ENCODE measurements around the gene EPHX1. TPM values are rescaled to one million over a fixed set of nuclear protein-coding genes. Genes with fewer than 3 reads are reported as not detected.
"Not testable (repeated sequence)": the region's sequence is repeated elsewhere in the genome, so short reads cannot be mapped to it uniquely, and the experiment has no call there.

EPHX1 gene
- polyA plus RNA-seq, 4 donors = 7.6 to 39.1 (median 16.7) TPM

DNA sequence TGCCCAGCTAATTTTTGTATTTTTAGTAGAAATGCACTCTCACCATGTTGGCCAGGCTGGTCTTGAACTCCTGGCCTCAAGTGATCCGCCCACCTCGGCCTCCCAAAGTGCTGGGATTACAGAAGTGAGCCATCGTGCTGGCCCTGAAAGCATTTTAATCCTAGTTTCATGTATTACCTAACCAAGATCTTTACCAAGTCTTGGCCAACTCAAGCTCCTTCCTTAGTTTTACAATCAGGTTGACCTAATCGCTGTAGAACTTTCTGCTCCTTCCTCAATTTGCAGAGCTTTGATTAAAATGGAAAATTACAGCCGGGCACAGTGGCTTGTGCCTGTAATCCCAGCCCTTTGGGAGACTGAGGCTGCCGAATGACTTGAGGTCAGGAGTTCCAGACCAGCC, 75.4 kb downstream of the EPHX1 start:
- DNase-seq = no peak
- FAIRE-seq = no peak
- Histone ChIP-seq H3K4me1 (ENCODE audit: control insufficient read depth in 3 of 3, insufficient read depth in 2 of 3, low read depth in 1 of 3, low read length in 2 of 3) (peaks cover 3 to 37% (median 6%) of the 10 kb centered on the region in 3 donors), H3K9me3 (ENCODE audit: control insufficient read depth in 2 of 2, insufficient read depth in 1 of 2, low read depth in 1 of 2, low read length in 1 of 2) (no peaks in the 10 kb centered on the region), H3K27ac (ENCODE audit: low read depth in 1 of 3, low read length in 2 of 3) (no peak overlapping the region), H3K4me3 (ENCODE audit: low read depth in 1 of 3, low read length in 3 of 3) (no peak overlapping the region), H3K27me3 (ENCODE audit: control insufficient read depth in 3 of 3, insufficient read depth in 3 of 3, low read length in 3 of 3) (no peaks in the 10 kb centered on the region), H3K36me3 (ENCODE audit: control insufficient read depth in 3 of 3, insufficient read depth in 2 of 3, low read depth in 1 of 3, low read length in 3 of 3) (peaks cover 0 to 2% (median 0%) of the 10 kb centered on the region in 3 donors)
- 91 to 95% (median 93%) methylated on average over 6 of the region's 6 CpGs for WGBS, 3 donors

DNA sequence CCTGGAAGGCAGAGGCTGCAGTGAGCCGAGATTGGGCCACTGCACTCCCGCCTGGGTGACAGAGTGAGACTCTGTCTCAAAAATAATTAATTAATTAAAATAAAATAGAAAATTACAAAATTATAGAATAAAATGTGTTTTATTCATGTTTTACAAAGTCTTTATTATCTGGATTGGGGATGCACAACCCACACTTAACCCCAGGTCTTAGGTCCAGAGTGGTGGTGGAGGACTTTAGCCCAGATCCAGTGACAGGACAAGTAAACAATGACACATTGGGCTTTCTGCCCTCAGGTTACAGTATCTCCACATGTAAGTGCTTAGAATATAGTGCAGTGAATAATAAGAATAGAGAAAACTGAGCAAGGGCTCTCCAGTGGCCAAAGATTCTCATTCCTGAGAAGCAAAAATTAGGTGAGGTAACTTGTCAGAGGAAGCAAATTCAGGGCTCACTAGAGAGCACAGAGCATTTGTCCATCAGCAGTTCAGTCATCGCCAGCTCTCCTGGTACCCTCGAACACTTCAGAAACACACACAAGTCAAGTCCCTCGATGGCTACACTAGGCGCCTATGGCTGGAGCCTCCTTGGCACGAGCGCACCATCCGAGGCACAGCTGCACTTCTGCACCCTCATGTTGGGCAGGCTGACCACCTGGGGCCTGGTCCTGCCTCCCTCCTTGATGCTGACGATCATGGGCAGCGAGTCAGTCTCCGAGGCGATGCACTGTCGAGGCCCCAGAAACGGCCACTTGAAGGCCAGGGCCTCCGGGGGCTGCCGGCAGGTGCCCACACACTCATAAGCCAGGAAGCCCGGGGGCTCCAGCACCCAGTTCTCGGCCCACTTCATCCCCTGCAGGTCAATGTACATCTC, 76.5 kb downstream of the EPHX1 start:
- FAIRE-seq (no peak), DNase-seq (peak; percentile 54 to 75)
- peaks cover 0 to 35% (median 5%) of the 10 kb centered on the region in 3 donors for H3K4me1 ChIP-seq (ENCODE audit: control insufficient read depth in 3 of 3, insufficient read depth in 2 of 3, low read depth in 1 of 3, low read length in 2 of 3)
- no peaks in the 10 kb centered on the region for H3K27me3 ChIP-seq (ENCODE audit: control insufficient read depth in 3 of 3, insufficient read depth in 3 of 3, low read length in 3 of 3)
- H3K9me3 ChIP-seq (ENCODE audit: control insufficient read depth in 2 of 2, insufficient read depth in 1 of 2, low read depth in 1 of 2, low read length in 1 of 2) = no peaks in the 10 kb centered on the region
- no peak overlapping the region for H3K4me3 ChIP-seq (ENCODE audit: low read depth in 1 of 3, low read length in 3 of 3)
- peaks cover 0 to 2% (median 0%) of the 10 kb centered on the region in 3 donors for H3K36me3 ChIP-seq (ENCODE audit: control insufficient read depth in 3 of 3, insufficient read depth in 2 of 3, low read depth in 1 of 3, low read length in 3 of 3)
- 90 to 94% (median 94%) methylated on average over 19 of the region's 19 CpGs for WGBS, 3 donors
- no peak overlapping the region for H3K27ac ChIP-seq (ENCODE audit: low read depth in 1 of 3, low read length in 2 of 3)

DNA sequence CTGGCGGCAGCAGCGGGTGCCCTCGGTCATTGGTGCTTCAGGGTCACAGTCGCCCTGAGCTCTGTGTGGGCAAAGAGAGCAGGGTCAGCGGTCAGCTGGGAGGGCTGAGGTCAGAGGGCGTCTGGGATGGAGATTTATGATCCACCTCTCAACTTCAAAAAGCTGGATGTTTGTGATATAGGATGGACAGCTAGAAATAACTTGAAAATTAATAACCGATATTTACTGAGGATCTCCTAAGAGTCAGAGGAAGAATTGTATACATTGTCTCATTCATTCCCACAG, 77.0 kb downstream of the EPHX1 start:
- Histone ChIP-seq H3K27ac (ENCODE audit: low read depth in 1 of 3, low read length in 2 of 3) (no peak overlapping the region), H3K36me3 (ENCODE audit: control insufficient read depth in 3 of 3, insufficient read depth in 2 of 3, low read depth in 1 of 3, low read length in 3 of 3) (peaks cover 0 to 2% (median 0%) of the 10 kb centered on the region in 3 donors), H3K4me3 (ENCODE audit: low read depth in 1 of 3, low read length in 3 of 3) (no peak overlapping the region), H3K9me3 (ENCODE audit: control insufficient read depth in 2 of 2, insufficient read depth in 1 of 2, low read depth in 1 of 2, low read length in 1 of 2) (no peaks in the 10 kb centered on the region), H3K4me1 (ENCODE audit: control insufficient read depth in 3 of 3, insufficient read depth in 2 of 3, low read depth in 1 of 3, low read length in 2 of 3) (peaks cover 0 to 34% (median 5%) of the 10 kb centered on the region in 3 donors), H3K27me3 (ENCODE audit: control insufficient read depth in 3 of 3, insufficient read depth in 3 of 3, low read length in 3 of 3) (no peaks in the 10 kb centered on the region)
- DNase-seq = no peak
- no peak for FAIRE-seq
- WGBS, 3 donors = 92% methylated on average over 7 of the region's 7 CpGs

DNA sequence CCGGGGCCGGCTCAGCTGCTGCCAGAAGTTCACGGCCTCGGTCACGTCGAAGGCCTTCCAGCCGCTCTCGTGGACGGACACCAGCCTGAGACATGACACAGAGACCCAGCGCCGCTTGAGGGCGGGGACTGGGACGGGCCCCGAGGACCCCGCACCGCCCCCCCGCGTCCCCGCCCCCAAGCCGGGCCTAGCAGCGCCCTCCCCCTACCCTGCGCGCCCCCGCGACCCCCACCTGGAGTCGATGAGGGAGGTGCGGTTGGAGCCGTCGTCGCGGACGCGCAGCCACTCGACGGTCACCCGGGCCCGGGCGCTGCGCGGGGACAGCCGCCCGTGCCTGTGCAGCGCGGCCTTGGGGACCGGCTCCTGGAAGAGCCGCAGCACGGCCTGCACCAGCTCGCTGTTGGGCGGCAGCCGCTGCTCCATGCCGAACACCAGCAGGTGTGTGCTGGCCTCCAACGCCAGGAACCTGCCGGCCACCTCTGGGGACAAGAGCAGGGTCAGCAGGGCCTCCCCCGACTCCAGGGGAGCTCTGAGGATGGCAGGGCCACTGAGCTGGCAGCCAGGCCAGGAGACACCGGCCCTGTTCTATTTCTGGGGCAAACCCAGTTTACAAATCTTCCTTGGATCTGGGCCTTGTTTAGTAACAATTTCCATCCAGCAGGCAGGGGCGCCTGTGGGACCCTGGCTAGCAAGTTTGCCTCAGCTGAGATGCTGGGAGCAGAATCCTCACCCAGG, 77.8 kb downstream of the EPHX1 start:
- H3K4me3 ChIP-seq (ENCODE audit: low read depth in 1 of 3, low read length in 3 of 3); H3K27me3 ChIP-seq (ENCODE audit: control insufficient read depth in 3 of 3, insufficient read depth in 3 of 3, low read length in 3 of 3); H3K36me3 ChIP-seq (ENCODE audit: control insufficient read depth in 3 of 3, insufficient read depth in 2 of 3, low read depth in 1 of 3, low read length in 3 of 3); H3K9me3 ChIP-seq (ENCODE audit: control insufficient read depth in 2 of 2, insufficient read depth in 1 of 2, low read depth in 1 of 2, low read length in 1 of 2); DNase-seq; H3K27ac ChIP-seq (ENCODE audit: low read depth in 1 of 3, low read length in 2 of 3); FAIRE-seq: not testable (repeated sequence)
- WGBS, 3 donors = 51 to 85% (median 79%) methylated on average over 2 to 53 of the region's 56 CpGs
- peaks cover 0 to 34% (median 5%) of the 10 kb centered on the region in 3 donors for H3K4me1 ChIP-seq (ENCODE audit: control insufficient read depth in 3 of 3, insufficient read depth in 2 of 3, low read depth in 1 of 3, low read length in 2 of 3)

DNA sequence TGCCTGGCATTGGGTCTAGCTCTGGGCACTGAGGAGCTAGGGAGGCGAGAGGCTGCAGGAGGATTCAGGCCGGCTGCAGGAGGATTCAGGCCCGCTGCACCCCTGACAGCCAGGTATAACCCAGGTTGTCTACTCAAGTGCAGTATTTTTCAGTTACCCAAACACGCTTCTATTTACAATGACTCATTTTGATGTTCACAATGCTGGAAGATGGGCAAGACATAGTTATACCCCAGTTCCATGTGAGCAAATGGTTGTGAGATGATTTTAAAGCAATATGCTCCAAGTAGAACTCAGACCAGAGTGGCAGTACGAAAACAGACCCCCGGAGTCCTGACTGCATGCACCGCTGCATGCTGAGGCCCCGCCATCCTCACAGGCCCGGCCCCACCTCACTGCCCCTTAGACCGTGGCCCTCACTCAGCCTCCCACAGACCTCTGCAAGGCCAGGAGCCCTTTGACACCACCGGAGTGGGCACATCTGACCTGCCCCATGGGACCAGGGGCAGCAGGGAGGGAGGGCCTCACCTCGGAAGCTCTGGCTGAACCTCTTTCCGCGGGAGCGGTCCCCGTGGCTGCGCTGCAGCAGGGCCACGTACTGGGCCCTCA, 78.5 kb downstream of the EPHX1 start:
- H3K27ac ChIP-seq (ENCODE audit: low read depth in 1 of 3, low read length in 2 of 3) = no peak overlapping the region
- H3K36me3 ChIP-seq (ENCODE audit: control insufficient read depth in 3 of 3, insufficient read depth in 2 of 3, low read depth in 1 of 3, low read length in 3 of 3) = peaks cover 0 to 2% (median 0%) of the 10 kb centered on the region in 3 donors
- WGBS, 3 donors = 83 to 86% (median 84%) methylated on average over 17 to 18 of the region's 18 CpGs
- no peaks in the 10 kb centered on the region for H3K9me3 ChIP-seq (ENCODE audit: control insufficient read depth in 2 of 2, insufficient read depth in 1 of 2, low read depth in 1 of 2, low read length in 1 of 2)
- no peaks in the 10 kb centered on the region for H3K27me3 ChIP-seq (ENCODE audit: control insufficient read depth in 3 of 3, insufficient read depth in 3 of 3, low read length in 3 of 3)
- H3K4me3 ChIP-seq (ENCODE audit: low read depth in 1 of 3, low read length in 3 of 3) = no peak overlapping the region
- no peak for FAIRE-seq
- H3K4me1 ChIP-seq (ENCODE audit: control insufficient read depth in 3 of 3, insufficient read depth in 2 of 3, low read depth in 1 of 3, low read length in 2 of 3) = peaks cover 0 to 34% (median 5%) of the 10 kb centered on the region in 3 donors
- DNase-seq = no peak

DNA sequence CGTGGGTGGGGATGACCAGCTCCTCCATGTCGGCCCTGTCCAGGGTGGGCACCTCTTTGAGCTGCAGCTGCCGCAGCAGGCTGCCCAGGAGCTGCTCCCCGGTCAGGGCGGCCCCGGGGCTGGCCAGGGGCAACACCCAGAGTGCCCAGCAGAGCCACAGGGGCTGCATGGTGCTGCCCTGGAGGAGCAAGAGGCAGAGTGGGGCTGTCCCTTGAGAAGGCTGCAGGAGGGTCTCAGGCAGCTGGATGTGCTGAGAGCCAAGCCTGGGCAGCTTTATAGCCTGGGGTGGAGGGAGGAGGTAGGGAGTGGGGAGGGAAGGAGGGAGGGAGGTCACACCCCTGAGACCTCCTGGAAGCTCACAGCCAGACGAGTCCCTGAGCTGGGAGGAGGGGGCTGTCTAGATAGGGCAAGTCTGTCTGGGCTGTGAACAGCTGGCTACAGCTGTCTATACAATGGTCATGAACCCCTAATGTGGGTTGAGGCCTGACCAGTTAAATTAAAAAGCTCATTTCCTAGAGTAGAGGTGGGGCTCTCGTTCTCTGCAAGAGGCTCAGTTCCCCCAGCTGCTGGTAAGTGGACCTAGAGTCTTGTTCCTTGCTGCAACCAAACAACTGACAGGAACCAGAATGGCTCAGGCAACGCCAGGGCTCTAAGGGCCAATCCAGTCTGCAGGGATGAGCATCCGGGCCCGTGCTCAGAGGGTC, 79.1 kb downstream of the EPHX1 start, which contains the start of gene LEFTY1:
LEFTY1 (minus strand) TSS at position 249 of the 704 bp plus-strand sequence; CDS start at position 169, 80 bp downstream.
- no peak within 1 kb of the TSS for H3K4me3 ChIP-seq (ENCODE audit: low read depth in 1 of 3, low read length in 3 of 3)
- H3K36me3 ChIP-seq (ENCODE audit: control insufficient read depth in 3 of 3, insufficient read depth in 2 of 3, low read depth in 1 of 3, low read length in 3 of 3) = peaks cover 0 to 2% (median 0%) of the 10 kb centered on the region in 3 donors
- peaks cover 0 to 29% (median 5%) of the 10 kb centered on the region in 3 donors for H3K4me1 ChIP-seq (ENCODE audit: control insufficient read depth in 3 of 3, insufficient read depth in 2 of 3, low read depth in 1 of 3, low read length in 2 of 3)
- FAIRE-seq = no peak
- 66 to 75% (median 72%) methylated on average over 11 of the region's 11 CpGs for WGBS, 3 donors
- H3K27me3 ChIP-seq (ENCODE audit: control insufficient read depth in 3 of 3, insufficient read depth in 3 of 3, low read length in 3 of 3) = no peaks in the 10 kb centered on the region
- H3K27ac ChIP-seq (ENCODE audit: low read depth in 1 of 3, low read length in 2 of 3) = peak within 1 kb of the TSS in 1 of 3 donors; percentile 37
- no peaks in the 10 kb centered on the region for H3K9me3 ChIP-seq (ENCODE audit: control insufficient read depth in 2 of 2, insufficient read depth in 1 of 2, low read depth in 1 of 2, low read length in 1 of 2)
- peak in 1 of 2 donors; percentile 52 for DNase-seq

DNA sequence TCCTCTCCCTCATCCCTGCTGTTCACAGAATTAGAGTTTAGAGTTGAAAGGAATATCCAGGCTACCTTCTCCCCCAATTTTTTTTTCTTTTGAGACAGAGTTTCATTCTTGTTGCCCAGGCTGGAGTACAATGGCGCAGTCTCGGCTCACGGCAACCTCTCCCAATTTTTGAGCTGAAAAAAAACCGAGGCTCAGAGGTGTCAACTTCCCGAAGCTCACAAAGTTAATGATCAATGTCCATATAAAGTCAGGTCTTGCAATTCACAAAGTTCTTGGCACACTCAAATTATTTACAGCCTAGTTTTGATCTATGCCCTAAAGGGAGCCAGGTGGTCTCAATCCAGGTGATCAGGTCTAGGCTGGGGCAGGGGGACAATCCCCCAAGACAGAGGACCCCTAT, 79.8 kb downstream of the EPHX1 start:
- peaks cover 0 to 28% (median 5%) of the 10 kb centered on the region in 3 donors for H3K4me1 ChIP-seq (ENCODE audit: control insufficient read depth in 3 of 3, insufficient read depth in 2 of 3, low read depth in 1 of 3, low read length in 2 of 3)
- FAIRE-seq (no peak), DNase-seq (peak; percentile 29 to 38)
- WGBS, 3 donors = 22 to 54% (median 40%) methylated on average over 5 of the region's 5 CpGs
- H3K27ac ChIP-seq (ENCODE audit: low read depth in 1 of 3, low read length in 2 of 3) = peak overlapping the region in 1 of 3 donors; percentile 37
- no peak overlapping the region for H3K4me3 ChIP-seq (ENCODE audit: low read depth in 1 of 3, low read length in 3 of 3)
- H3K36me3 ChIP-seq (ENCODE audit: control insufficient read depth in 3 of 3, insufficient read depth in 2 of 3, low read depth in 1 of 3, low read length in 3 of 3) = peaks cover 0 to 2% (median 0%) of the 10 kb centered on the region in 3 donors
- no peaks in the 10 kb centered on the region for H3K9me3 ChIP-seq (ENCODE audit: control insufficient read depth in 2 of 2, insufficient read depth in 1 of 2, low read depth in 1 of 2, low read length in 1 of 2)
- no peaks in the 10 kb centered on the region for H3K27me3 ChIP-seq (ENCODE audit: control insufficient read depth in 3 of 3, insufficient read depth in 3 of 3, low read length in 3 of 3)
